GM18526 (cell line): ENCODE results near the gene RDM1.
A peak's percentile ranks its signal among the peaks of the same experiment; 100 is the strongest.

ENCODE experiments used
- POLR2A ChIP-seq: IDR thresholded peaks from 3 replicates; pipeline ENCODE4 v1.6.1; 2011; ENCODE audit not compliant: insufficient read length; ENCODE audit errors: extremely low read depth

RDM1 gene

GRCh38 chr17:35893751-35894150, 36.8 kb downstream of the RDM1 start:
- no peak for TF ChIP-seq POLR2A

- no peak for TF ChIP-seq POLR2A
Observed at GRCh38 chr17:35892091-35893035, 38.2 kb downstream of the RDM1 start.

- TF ChIP-seq POLR2A, result no peak
Observed at GRCh38 chr17:35891269-35891668, 39.3 kb downstream of the RDM1 start.

- no peak for TF ChIP-seq POLR2A
Observed at GRCh38 chr17:35890774-35891155, 39.8 kb downstream of the RDM1 start.

- no peak for TF ChIP-seq POLR2A
Observed at GRCh38 chr17:35889818-35890773, 40.5 kb downstream of the RDM1 start.

- no peak for TF ChIP-seq POLR2A
Observed at GRCh38 chr17:35889241-35889640, 41.3 kb downstream of the RDM1 start.

GRCh38 chr17:35879773-35880654, 50.6 kb downstream of the RDM1 start, which contains the start of gene CCL5:
TSS of gene CCL5 (minus strand) at chr17:35880360.
- peak; percentile 92 for TF ChIP-seq POLR2A

GRCh38 chr17:35878361-35878760, 52.2 kb downstream of the RDM1 start:
- TF ChIP-seq POLR2A, result no peak

- TF ChIP-seq POLR2A, result no peak
Observed at GRCh38 chr17:35877345-35878029, 53.1 kb downstream of the RDM1 start.

GRCh38 chr17:35876534-35876933, 54.0 kb downstream of the RDM1 start:
- no peak for TF ChIP-seq POLR2A

- TF ChIP-seq POLR2A, result no peak
Observed at GRCh38 chr17:35875800-35876139, 54.8 kb downstream of the RDM1 start.

GRCh38 chr17:35875072-35875799, 55.3 kb downstream of the RDM1 start:
- TF ChIP-seq POLR2A, result no peak

GRCh38 chr17:35872196-35872980, 58.2 kb downstream of the RDM1 start:
- no peak for TF ChIP-seq POLR2A
